Measurements from ENCODE around the gene CAMSAP1. TPM values are rescaled to one million over a fixed set of nuclear protein-coding genes. Genes with fewer than 3 reads are reported as not detected.

CAMSAP1 gene
- total and polyA plus RNA-seq, 2 donors (not counting 1 experiment from before 2014, with no cell fraction given) = 6.6 to 31.0 TPM

GRCh38 chr9:135763716-135764446 lies 143.5 kb downstream of the CAMSAP1 start:
- POLR2A ChIA-PET = no interaction called here
- 94% methylated on average over 20 of the region's 24 CpGs for WGBS (ENCODE audit: insufficient coverage)
- peaks cover 0 to 3% (median 0%) of the 10 kb centered on the region in 4 experiments for H3K27me3 ChIP-seq (replicated peaks in 1 of 4; ENCODE audit: control extremely low read depth in 1 of 4, control insufficient read depth in 3 of 4, insufficient read depth in 4 of 4, low read length in 3 of 4)
- H4K20me1 ChIP-seq (ENCODE audit: control insufficient read depth, insufficient read depth, low read length, poor library complexity, severe bottlenecking) = no peaks in the 10 kb centered on the region
- no peaks in the 10 kb centered on the region for H3K4me1 Mint-ChIP-seq
- no peaks in the 10 kb centered on the region for H3K79me2 ChIP-seq (ENCODE audit: control insufficient read depth, insufficient read depth, low read length)
- no peaks in the 10 kb centered on the region for H3K9me3 Mint-ChIP-seq (ENCODE audit: insufficient read depth)
- H3K4me2 ChIP-seq (replicated peaks; ENCODE audit: low read depth, low read length, poor library complexity, severe bottlenecking) = no peak overlapping the region
- no peaks in the 10 kb centered on the region for H3K36me3 ChIP-seq (replicated peaks in 1 of 2; ENCODE audit: control extremely low read depth in 1 of 2, control insufficient read depth in 1 of 2, extremely low read depth in 1 of 2, insufficient read depth in 2 of 2, low read length in 1 of 2)
- CTCF ChIA-PET = no interaction called here
- H3K4me3 ChIP-seq (ENCODE audit: control extremely low read depth in 1 of 5, extremely low read depth in 1 of 5, insufficient read depth in 1 of 5, low read depth in 2 of 5, low read length in 4 of 5) = no peak overlapping the region
- ATAC-seq (ENCODE audit: low read depth) (no peak), DNase-seq (no peak)
- H3K27ac Mint-ChIP-seq = no peak overlapping the region
- H3K4me3 Mint-ChIP-seq = no peak overlapping the region
- H3K4me1 ChIP-seq (ENCODE audit: control insufficient read depth in 2 of 2, insufficient read depth in 2 of 2, low read length in 2 of 2) = no peaks in the 10 kb centered on the region
- peaks cover 0 to 33% (median 0%) of the 10 kb centered on the region in 3 donors for H3K9me3 ChIP-seq (ENCODE audit: control extremely low read depth in 1 of 3, control insufficient read depth in 2 of 3, insufficient read depth in 1 of 3, low read length in 2 of 3)
- intact Hi-C loops (cut with micrococcal nuclease) = no loop called here
- no peak overlapping the region for H2AFZ ChIP-seq (ENCODE audit: insufficient read depth, low read depth, low read length, poor library complexity, severe bottlenecking)
- H3K27me3 Mint-ChIP-seq = peaks cover under 1% of the 10 kb centered on the region
- no peak overlapping the region for H3K9ac ChIP-seq (ENCODE audit: low read length)
- TF ChIP-seq CTCF (IDR thresholded peaks at IDR 0.05) = no peak
- no peak for TF ChIP-seq EZH2 (IDR thresholded peaks at IDR 0.05; ENCODE audit: borderline replicate concordance, insufficient read depth, low read depth, low read length, poor library complexity, severe bottlenecking)
- no peak overlapping the region for H3K27ac ChIP-seq (ENCODE audit: low read length in 2 of 2)

- WGBS (ENCODE audit: insufficient coverage) = 87% methylated on average over 12 of the region's 13 CpGs
- H3K27me3 ChIP-seq (replicated peaks in 1 of 4; ENCODE audit: control extremely low read depth in 1 of 4, control insufficient read depth in 3 of 4, insufficient read depth in 4 of 4, low read length in 3 of 4) = peaks cover 0 to 3% (median 0%) of the 10 kb centered on the region in 4 experiments
- no peak overlapping the region for H3K27ac Mint-ChIP-seq
- no peak for DNase-seq
- no peak overlapping the region for H3K9ac ChIP-seq (ENCODE audit: low read length)
- H3K4me1 Mint-ChIP-seq = no peaks in the 10 kb centered on the region
- ChIA-PET POLR2A (no interaction called here), CTCF (no interaction called here)
- H3K27me3 Mint-ChIP-seq = no peaks in the 10 kb centered on the region
- ATAC-seq (ENCODE audit: low read depth) = no peak
- H3K4me3 ChIP-seq (ENCODE audit: control extremely low read depth in 1 of 5, extremely low read depth in 1 of 5, insufficient read depth in 1 of 5, low read depth in 2 of 5, low read length in 4 of 5) = no peak overlapping the region
- no peaks in the 10 kb centered on the region for H3K79me2 ChIP-seq (ENCODE audit: control insufficient read depth, insufficient read depth, low read length)
- TF ChIP-seq EZH2 (IDR thresholded peaks at IDR 0.05; ENCODE audit: borderline replicate concordance, insufficient read depth, low read depth, low read length, poor library complexity, severe bottlenecking) (no peak), CTCF (IDR thresholded peaks at IDR 0.05) (no peak)
- no peak overlapping the region for H3K27ac ChIP-seq (ENCODE audit: low read length in 2 of 2)
- no peaks in the 10 kb centered on the region for H3K9me3 Mint-ChIP-seq (ENCODE audit: insufficient read depth)
- no peaks in the 10 kb centered on the region for H3K4me1 ChIP-seq (ENCODE audit: control insufficient read depth in 2 of 2, insufficient read depth in 2 of 2, low read length in 2 of 2)
- intact Hi-C loops (cut with micrococcal nuclease) = no loop called here
- H3K36me3 ChIP-seq (replicated peaks in 1 of 2; ENCODE audit: control extremely low read depth in 1 of 2, control insufficient read depth in 1 of 2, extremely low read depth in 1 of 2, insufficient read depth in 2 of 2, low read length in 1 of 2) = no peaks in the 10 kb centered on the region
- H2AFZ ChIP-seq (ENCODE audit: insufficient read depth, low read depth, low read length, poor library complexity, severe bottlenecking) = no peak overlapping the region
- H3K4me2 ChIP-seq (replicated peaks; ENCODE audit: low read depth, low read length, poor library complexity, severe bottlenecking) = no peak overlapping the region
- H4K20me1 ChIP-seq (ENCODE audit: control insufficient read depth, insufficient read depth, low read length, poor library complexity, severe bottlenecking) = no peaks in the 10 kb centered on the region
- H3K9me3 ChIP-seq (ENCODE audit: control extremely low read depth in 1 of 3, control insufficient read depth in 2 of 3, insufficient read depth in 1 of 3, low read length in 2 of 3) = peaks cover 0 to 36% (median 0%) of the 10 kb centered on the region in 3 donors
- no peak overlapping the region for H3K4me3 Mint-ChIP-seq
These were observed 144.4 kb downstream of the CAMSAP1 start for GRCh38 chr9:135762921-135763320.
